ENCODE measurements around the gene SYNGR2.

SYNGR2 gene

GRCh38 chr17:78206298-78206697 lies 37.9 kb downstream of the SYNGR2 start:
- no peak for DNase-seq

GRCh38 chr17:78208486-78208885 lies 40.1 kb downstream of the SYNGR2 start:
- DNase-seq: no peak

- no peak for DNase-seq
Measured at GRCh38 chr17:78210111-78210510, 41.7 kb downstream of the SYNGR2 start.

- no peak for DNase-seq
Measured at GRCh38 chr17:78211032-78211431, 42.7 kb downstream of the SYNGR2 start.

GRCh38 chr17:78214016-78214705 lies 45.8 kb downstream of the SYNGR2 start, which contains the start of gene BIRC5:
Gene BIRC5, plus strand, starts transcription at chr17:78214253. Its CDS starts 64 bp downstream, at chr17:78214317.
- peak; percentile 91 to 92 for DNase-seq

GRCh38 chr17:78214706-78215061 lies 46.3 kb downstream of the SYNGR2 start:
- peak in 1 of 2 experiments; percentile 11 for DNase-seq

- no peak for DNase-seq
Measured at GRCh38 chr17:78219396-78220150, 51.2 kb downstream of the SYNGR2 start.

Measured in AML-193 (cell line).